Fibroblast of lung (primary cell): ENCODE measurements around the gene PSPN. TPM values are rescaled to one million over a fixed set of nuclear protein-coding genes. Genes with fewer than 3 reads are reported as not detected.

Experiments
- DNase-seq, 2 donors: peaks; one replicate each; pipeline versions ENCODE4 v3.0.0 to v3.0.0-alpha.2; 2010; ENCODE audit warnings: low read depth in 2 of 2
- H2AFZ ChIP-seq: 2 replicates; pipeline ENCODE4 v1.5.1; 2012; ENCODE audit warnings: low read length, control low read depth, inconsistent platforms
- H3K27ac ChIP-seq: 2 replicates; pipeline ENCODE4 v1.5.1; 2011; ENCODE audit warnings: low read length, control low read depth; ENCODE audit not compliant: insufficient read depth
- H3K27me3 ChIP-seq: 2 replicates; pipeline ENCODE4 v1.5.1; 2011; ENCODE audit warnings: mild to moderate bottlenecking, low read length; ENCODE audit not compliant: control insufficient read depth, insufficient read depth
- H3K36me3 ChIP-seq: 2 replicates; pipeline ENCODE4 v1.5.1; 2011; ENCODE audit warnings: low read length; ENCODE audit not compliant: control insufficient read depth, insufficient read depth
- H3K4me1 ChIP-seq: 2 replicates; pipeline ENCODE4 v1.5.1; 2011; ENCODE audit warnings: low read length; ENCODE audit not compliant: control insufficient read depth, insufficient read depth; ENCODE audit errors: extremely low read depth
- H3K4me2 ChIP-seq: 2 replicates; pipeline ENCODE4 v1.5.1; 2011; ENCODE audit warnings: low read length, control low read depth; ENCODE audit not compliant: insufficient read depth; ENCODE audit errors: extremely low read depth
- H3K4me3 ChIP-seq, 4 experiments: fragments of 200-600 bp in 1 of 4; sonication (generic) in 1 of 4; replicated peaks in 1 of 4; 2 replicates each; pipeline ENCODE4 v1.5.1; 2011 to 2016; ENCODE audit warnings: low read length in 4 of 4, low read depth in 3 of 4, mild to moderate bottlenecking in 3 of 4, control low read depth in 2 of 4, inconsistent platforms in 1 of 4, mixed read lengths in 1 of 4; ENCODE audit not compliant: insufficient read depth in 1 of 4; ENCODE audit errors: control extremely low read depth in 1 of 4
- H3K79me2 ChIP-seq: 2 replicates; pipeline ENCODE4 v1.5.1; 2012; ENCODE audit warnings: mild to moderate bottlenecking, low read length, inconsistent platforms; ENCODE audit not compliant: control insufficient read depth, insufficient read depth
- H3K9ac ChIP-seq: 2 replicates; pipeline ENCODE4 v1.5.1; 2011; ENCODE audit warnings: mild to moderate bottlenecking, low read length, control low read depth; ENCODE audit not compliant: insufficient read depth
- H3K9me3 ChIP-seq: 2 replicates; pipeline ENCODE4 v1.5.1; 2012; ENCODE audit warnings: low read depth, low read length; ENCODE audit not compliant: control insufficient read depth, insufficient read depth
- H4K20me1 ChIP-seq: 2 replicates; pipeline ENCODE4 v1.5.1; 2011; ENCODE audit warnings: low read length; ENCODE audit not compliant: control insufficient read depth, insufficient read depth; ENCODE audit errors: extremely low read depth
- EZH2 ChIP-seq: IDR thresholded peaks from 2 replicates; pipeline ENCODE4 v1.5.1; 2012; ENCODE audit warnings: low read length, control low read depth, mild to moderate bottlenecking; ENCODE audit errors: missing control alignments
- polyA plus RNA-seq, 2 donors: library from polyadenylated mRNA; depleted of rRNA in 1 of 2; stranded (reverse) in 1 of 2; unstranded in 1 of 2; fragments of >200 nt; gene quantifications; 2 replicates each; pipeline ENCODE4 v1.2.1, GENCODE V29; 2011 to 2012; ENCODE audit warnings: missing spikeins in 1 of 2
- total RNA-seq: library from RNA; depleted of rRNA; stranded (reverse); fragments of >200 nt; gene quantifications from 2 replicates; pipeline ENCODE4 v1.2.1, GENCODE V29; 2014
- TF ChIP-seq, protein P1 (sequence below), 2 donors: IDR thresholded peaks in 1 of 2; conservative IDR thresholded peaks in 1 of 2; 1 replicate in 1 of 2; 2 replicates in 1 of 2; pipeline ENCODE4 v1.5.1; 2011 to 2012; ENCODE audit warnings: low read length in 2 of 2, control low read depth in 1 of 2, inconsistent platforms in 1 of 2, low read depth in 1 of 2, mild to moderate bottlenecking in 1 of 2

The PSPN gene
- total and polyA plus RNA-seq, 2 donors (not counting 1 experiment from before 2014, with no cell fraction given) = 0.25 to 0.99 TPM

DNA sequence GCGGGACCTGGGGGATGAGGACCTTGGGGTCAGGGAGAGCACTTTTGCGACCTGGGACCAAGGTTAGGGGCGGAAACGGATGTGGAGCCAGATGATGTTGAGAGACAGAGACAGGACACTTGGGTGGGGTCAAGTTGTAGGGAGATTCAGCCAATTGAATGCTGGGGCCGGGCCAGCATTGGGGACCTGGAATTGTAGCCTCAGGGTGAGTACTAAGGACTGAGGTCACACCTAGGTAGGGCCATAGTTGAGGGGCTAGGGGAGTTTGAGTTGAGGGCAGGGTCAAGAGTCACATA, 2.0 kb downstream of the PSPN start:
- no peaks in the 10 kb centered on the region for H3K9me3 ChIP-seq
- H3K27ac ChIP-seq = peak overlapping the region; percentile 47
- peak overlapping the region; percentile 80 for H3K4me2 ChIP-seq
- H3K4me3 ChIP-seq = peak overlapping the region; percentile 32 to 57 (median 48)
- H3K36me3 ChIP-seq = no peaks in the 10 kb centered on the region
- H2AFZ ChIP-seq = peak overlapping the region; percentile 44
- peak overlapping the region; percentile 42 for H3K9ac ChIP-seq
- H3K4me1 ChIP-seq = peaks cover 5% of the 10 kb centered on the region
- no peaks in the 10 kb centered on the region for H3K79me2 ChIP-seq
- no peak for TF ChIP-seq EZH2
- TF ChIP-seq, protein P1, sequence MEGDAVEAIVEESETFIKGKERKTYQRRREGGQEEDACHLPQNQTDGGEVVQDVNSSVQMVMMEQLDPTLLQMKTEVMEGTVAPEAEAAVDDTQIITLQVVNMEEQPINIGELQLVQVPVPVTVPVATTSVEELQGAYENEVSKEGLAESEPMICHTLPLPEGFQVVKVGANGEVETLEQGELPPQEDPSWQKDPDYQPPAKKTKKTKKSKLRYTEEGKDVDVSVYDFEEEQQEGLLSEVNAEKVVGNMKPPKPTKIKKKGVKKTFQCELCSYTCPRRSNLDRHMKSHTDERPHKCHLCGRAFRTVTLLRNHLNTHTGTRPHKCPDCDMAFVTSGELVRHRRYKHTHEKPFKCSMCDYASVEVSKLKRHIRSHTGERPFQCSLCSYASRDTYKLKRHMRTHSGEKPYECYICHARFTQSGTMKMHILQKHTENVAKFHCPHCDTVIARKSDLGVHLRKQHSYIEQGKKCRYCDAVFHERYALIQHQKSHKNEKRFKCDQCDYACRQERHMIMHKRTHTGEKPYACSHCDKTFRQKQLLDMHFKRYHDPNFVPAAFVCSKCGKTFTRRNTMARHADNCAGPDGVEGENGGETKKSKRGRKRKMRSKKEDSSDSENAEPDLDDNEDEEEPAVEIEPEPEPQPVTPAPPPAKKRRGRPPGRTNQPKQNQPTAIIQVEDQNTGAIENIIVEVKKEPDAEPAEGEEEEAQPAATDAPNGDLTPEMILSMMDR (conservative IDR thresholded peaks at IDR 0.05 in 1 of 2, IDR thresholded peaks at IDR 0.05 in 1 of 2; ENCODE audit: low read depth in 1 of 2, low read length in 2 of 2) = no peak
- no peak for DNase-seq
- H4K20me1 ChIP-seq = no peaks in the 10 kb centered on the region
- H3K27me3 ChIP-seq = no peaks in the 10 kb centered on the region

DNA sequence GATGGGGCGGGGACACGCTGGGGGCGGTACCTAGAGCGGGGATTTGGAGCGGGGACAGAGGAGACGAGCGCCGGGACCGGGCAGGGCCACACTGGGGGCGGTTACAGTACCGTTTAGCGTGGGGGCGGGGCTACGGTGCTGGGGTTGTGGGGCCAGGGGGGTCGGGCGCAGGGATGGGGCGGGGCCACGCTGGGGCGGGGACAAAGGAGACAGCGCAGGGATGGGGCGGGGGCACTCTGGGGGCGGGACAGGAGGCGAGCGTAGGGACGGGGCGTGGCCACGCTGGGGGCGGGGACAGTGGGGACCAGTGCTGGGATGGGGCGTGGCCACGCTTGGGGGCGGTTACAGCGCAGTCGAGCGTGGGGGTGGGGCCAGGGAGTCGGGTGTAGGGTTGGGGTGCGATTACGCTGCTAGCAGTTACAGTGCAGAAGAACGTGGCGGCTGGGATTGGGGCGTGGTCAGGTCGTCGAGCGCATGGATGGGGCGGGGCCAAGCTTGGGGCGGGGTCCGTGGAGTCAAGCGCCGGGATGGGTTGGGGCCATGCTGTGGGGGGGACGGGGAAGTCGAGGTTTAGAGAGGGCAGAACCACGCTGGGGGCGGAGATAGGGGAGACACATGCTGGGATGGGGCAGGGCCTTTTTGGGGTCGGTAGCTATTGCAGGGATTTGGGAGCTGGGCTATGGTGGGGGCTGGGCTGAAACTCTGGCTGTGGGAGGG, 2.5 kb downstream of the PSPN start:
- H2AFZ ChIP-seq = peak overlapping the region; percentile 86
- no peaks in the 10 kb centered on the region for H3K27me3 ChIP-seq
- no peaks in the 10 kb centered on the region for H3K9me3 ChIP-seq
- H4K20me1 ChIP-seq = no peaks in the 10 kb centered on the region
- H3K9ac ChIP-seq = peak overlapping the region; percentile 96
- peaks cover 3% of the 10 kb centered on the region for H3K36me3 ChIP-seq
- peak; percentile 95 to 99 for DNase-seq
- H3K79me2 ChIP-seq = no peaks in the 10 kb centered on the region
- peak overlapping the region; percentile 93 for H3K27ac ChIP-seq
- H3K4me3 ChIP-seq = peak overlapping the region; percentile 67 to 94 (median 77)
- H3K4me2 ChIP-seq = peak overlapping the region; percentile 93
- no peak for TF ChIP-seq EZH2
- peaks cover 5% of the 10 kb centered on the region for H3K4me1 ChIP-seq

DNA sequence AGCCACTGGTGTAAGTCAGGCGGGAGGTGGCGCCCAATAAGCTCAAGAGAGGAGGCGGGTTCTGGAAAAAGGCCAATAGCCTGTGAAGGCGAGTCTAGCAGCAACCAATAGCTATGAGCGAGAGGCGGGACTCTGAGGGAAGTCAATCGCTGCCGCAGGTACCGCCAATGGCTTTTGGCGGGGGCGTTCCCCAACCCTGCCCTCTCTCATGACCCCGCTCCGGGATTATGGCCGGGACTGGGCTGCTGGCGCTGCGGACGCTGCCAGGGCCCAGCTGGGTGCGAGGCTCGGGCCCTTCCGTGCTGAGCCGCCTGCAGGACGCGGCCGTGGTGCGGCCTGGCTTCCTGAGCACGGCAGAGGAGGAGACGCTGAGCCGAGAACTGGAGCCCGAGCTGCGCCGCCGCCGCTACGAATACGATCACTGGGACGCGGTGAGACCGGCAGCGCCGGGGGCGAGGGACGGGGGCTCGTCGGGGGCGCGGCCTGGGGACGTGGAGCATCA, 3.1 kb downstream of the PSPN start, which contains the start of gene ALKBH7:
ALKBH7 (plus strand) TSS at position 201 of the 502 bp plus-strand sequence; CDS start at position 228, 27 bp downstream.
- H2AFZ ChIP-seq = peak within 1 kb of the TSS; percentile 97
- peak within 1 kb of the TSS; percentile 96 for H3K9ac ChIP-seq
- H3K79me2 ChIP-seq = no peaks in the 10 kb centered on the region
- H3K9me3 ChIP-seq = no peaks in the 10 kb centered on the region
- peak within 1 kb of the TSS; percentile 95 for H3K4me2 ChIP-seq
- H3K27ac ChIP-seq = peak within 1 kb of the TSS; percentile 93
- H3K36me3 ChIP-seq = peaks cover 5% of the 10 kb centered on the region
- peak; percentile 100 for DNase-seq
- H3K4me1 ChIP-seq = peaks cover 5% of the 10 kb centered on the region
- peak within 1 kb of the TSS; percentile 67 to 94 (median 77) for H3K4me3 ChIP-seq
- no peaks in the 10 kb centered on the region for H4K20me1 ChIP-seq
- no peaks in the 10 kb centered on the region for H3K27me3 ChIP-seq
- TF ChIP-seq, protein P1 (conservative IDR thresholded peaks at IDR 0.05 in 1 of 2, IDR thresholded peaks at IDR 0.05 in 1 of 2; ENCODE audit: low read depth in 1 of 2, low read length in 2 of 2) = no peak
- no peak for TF ChIP-seq EZH2
